Measurements from ENCODE around the gene DDR2.

DDR2 gene

GRCh38 chr1:162702628-162703027 is 70.4 kb downstream of the DDR2 start:
- no peak overlapping the region for H3K9ac ChIP-seq (ENCODE audit: low read length)
- no peak overlapping the region for H3K4me2 ChIP-seq (ENCODE audit: low read depth, low read length)
- no peaks in the 10 kb centered on the region for H3K4me1 ChIP-seq (ENCODE audit: low read length)
- no peak for DNase-seq
- H3K79me2 ChIP-seq (ENCODE audit: low read length), result no peaks in the 10 kb centered on the region
- H3K4me3 ChIP-seq (ENCODE audit: low read length), result no peak overlapping the region
- no peaks in the 10 kb centered on the region for H3K27me3 ChIP-seq (replicated peaks; ENCODE audit: insufficient read depth, low read length)
- TF ChIP-seq EZH2phosphoT487 (IDR thresholded peaks at IDR 0.05; ENCODE audit: low read length) (no peak), EZH2 (optimal IDR thresholded peaks at IDR 0.05; ENCODE audit: low read depth, low read length) (no peak)
- TF ChIP-seq, protein P1, sequence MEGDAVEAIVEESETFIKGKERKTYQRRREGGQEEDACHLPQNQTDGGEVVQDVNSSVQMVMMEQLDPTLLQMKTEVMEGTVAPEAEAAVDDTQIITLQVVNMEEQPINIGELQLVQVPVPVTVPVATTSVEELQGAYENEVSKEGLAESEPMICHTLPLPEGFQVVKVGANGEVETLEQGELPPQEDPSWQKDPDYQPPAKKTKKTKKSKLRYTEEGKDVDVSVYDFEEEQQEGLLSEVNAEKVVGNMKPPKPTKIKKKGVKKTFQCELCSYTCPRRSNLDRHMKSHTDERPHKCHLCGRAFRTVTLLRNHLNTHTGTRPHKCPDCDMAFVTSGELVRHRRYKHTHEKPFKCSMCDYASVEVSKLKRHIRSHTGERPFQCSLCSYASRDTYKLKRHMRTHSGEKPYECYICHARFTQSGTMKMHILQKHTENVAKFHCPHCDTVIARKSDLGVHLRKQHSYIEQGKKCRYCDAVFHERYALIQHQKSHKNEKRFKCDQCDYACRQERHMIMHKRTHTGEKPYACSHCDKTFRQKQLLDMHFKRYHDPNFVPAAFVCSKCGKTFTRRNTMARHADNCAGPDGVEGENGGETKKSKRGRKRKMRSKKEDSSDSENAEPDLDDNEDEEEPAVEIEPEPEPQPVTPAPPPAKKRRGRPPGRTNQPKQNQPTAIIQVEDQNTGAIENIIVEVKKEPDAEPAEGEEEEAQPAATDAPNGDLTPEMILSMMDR (IDR thresholded peaks at IDR 0.05; ENCODE audit: low read length), result no peak
- H4K20me1 ChIP-seq (ENCODE audit: insufficient read depth, low read length), result no peaks in the 10 kb centered on the region
- H3K27ac ChIP-seq (ENCODE audit: low read length), result no peak overlapping the region
- H3K9me3 ChIP-seq (replicated peaks; ENCODE audit: insufficient read depth, low read length), result no peaks in the 10 kb centered on the region
- H3F3A ChIP-seq (ENCODE audit: insufficient read depth, low read length), result no peaks in the 10 kb centered on the region
- no peaks in the 10 kb centered on the region for H3K9me2 ChIP-seq (replicated peaks; ENCODE audit: insufficient read depth, low read length)
- H2AFZ ChIP-seq (ENCODE audit: low read length), result no peak overlapping the region
- no peaks in the 10 kb centered on the region for H3K36me3 ChIP-seq (replicated peaks; ENCODE audit: insufficient read depth, low read length)

GRCh38 chr1:162703708-162704107 is 71.4 kb downstream of the DDR2 start:
- no peak for DNase-seq
- Histone ChIP-seq H3K4me1 (ENCODE audit: low read length) (no peaks in the 10 kb centered on the region), H3K9ac (ENCODE audit: low read length) (no peak overlapping the region), H3K36me3 (replicated peaks; ENCODE audit: insufficient read depth, low read length) (no peaks in the 10 kb centered on the region), H4K20me1 (ENCODE audit: insufficient read depth, low read length) (no peaks in the 10 kb centered on the region), H3K79me2 (ENCODE audit: low read length) (no peaks in the 10 kb centered on the region), H2AFZ (ENCODE audit: low read length) (no peak overlapping the region), H3F3A (ENCODE audit: insufficient read depth, low read length) (no peaks in the 10 kb centered on the region), H3K9me2 (replicated peaks; ENCODE audit: insufficient read depth, low read length) (no peaks in the 10 kb centered on the region), H3K4me3 (ENCODE audit: low read length) (no peak overlapping the region), H3K4me2 (ENCODE audit: low read depth, low read length) (no peak overlapping the region), H3K27me3 (replicated peaks; ENCODE audit: insufficient read depth, low read length) (no peaks in the 10 kb centered on the region), H3K9me3 (replicated peaks; ENCODE audit: insufficient read depth, low read length) (no peaks in the 10 kb centered on the region), H3K27ac (ENCODE audit: low read length) (no peak overlapping the region)
- TF ChIP-seq, protein P1 (IDR thresholded peaks at IDR 0.05; ENCODE audit: low read length), result no peak
- TF ChIP-seq EZH2phosphoT487 (IDR thresholded peaks at IDR 0.05; ENCODE audit: low read length) (no peak), EZH2 (optimal IDR thresholded peaks at IDR 0.05; ENCODE audit: low read depth, low read length) (no peak)

DNA sequence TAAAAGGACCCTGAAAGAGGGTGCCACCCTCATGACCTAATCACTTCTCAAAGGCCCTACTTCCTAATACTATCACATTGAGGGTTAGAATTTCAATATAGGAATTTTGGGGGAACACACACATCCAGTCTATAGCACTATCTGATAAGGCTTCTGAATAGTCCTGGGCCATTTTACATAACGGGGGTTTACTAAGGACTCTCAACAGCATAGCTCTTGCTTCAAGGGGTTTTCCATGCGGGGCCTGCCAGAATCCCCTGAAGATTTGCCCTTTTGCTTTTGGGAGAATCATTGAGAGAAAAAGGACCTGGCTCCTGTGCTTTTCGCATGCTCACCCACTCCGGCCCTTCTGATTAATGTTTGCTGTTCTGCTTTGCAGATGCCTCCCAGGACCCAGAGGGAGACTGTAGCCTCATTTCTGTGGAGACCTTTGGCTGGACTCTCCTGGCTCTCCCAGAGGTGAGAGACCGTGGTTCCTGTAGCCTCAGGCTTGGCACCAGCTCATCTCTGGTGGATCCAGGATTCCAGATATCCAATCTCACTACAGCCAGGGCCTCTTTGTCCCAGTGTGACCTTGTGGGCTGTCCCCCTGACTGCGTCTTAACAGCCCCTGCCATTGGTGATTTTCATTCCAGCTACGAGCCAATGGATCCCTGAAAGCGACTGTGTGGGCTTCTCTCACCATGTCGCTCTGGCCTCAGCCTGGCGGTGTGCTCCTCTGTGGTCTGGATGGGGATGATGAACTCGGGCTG is 72.6 kb downstream of the DDR2 start:
- TF ChIP-seq EZH2phosphoT487 (IDR thresholded peaks at IDR 0.05; ENCODE audit: low read length), result no peak
- TF ChIP-seq, protein P1 (IDR thresholded peaks at IDR 0.05; ENCODE audit: low read length), result no peak
- no peak for TF ChIP-seq EZH2 (optimal IDR thresholded peaks at IDR 0.05; ENCODE audit: low read depth, low read length)
- no peak overlapping the region for H2AFZ ChIP-seq (ENCODE audit: low read length)
- H3K9me3 ChIP-seq (replicated peaks; ENCODE audit: insufficient read depth, low read length), result no peaks in the 10 kb centered on the region
- H3K79me2 ChIP-seq (ENCODE audit: low read length), result no peaks in the 10 kb centered on the region
- no peaks in the 10 kb centered on the region for H3K9me2 ChIP-seq (replicated peaks; ENCODE audit: insufficient read depth, low read length)
- H3K4me3 ChIP-seq (ENCODE audit: low read length), result no peak overlapping the region
- H3K27me3 ChIP-seq (replicated peaks; ENCODE audit: insufficient read depth, low read length), result no peaks in the 10 kb centered on the region
- H4K20me1 ChIP-seq (ENCODE audit: insufficient read depth, low read length), result no peaks in the 10 kb centered on the region
- H3K36me3 ChIP-seq (replicated peaks; ENCODE audit: insufficient read depth, low read length), result no peaks in the 10 kb centered on the region
- no peaks in the 10 kb centered on the region for H3F3A ChIP-seq (ENCODE audit: insufficient read depth, low read length)
- no peak for DNase-seq
- no peak overlapping the region for H3K27ac ChIP-seq (ENCODE audit: low read length)
- H3K4me2 ChIP-seq (ENCODE audit: low read depth, low read length), result no peak overlapping the region
- no peak overlapping the region for H3K9ac ChIP-seq (ENCODE audit: low read length)
- no peaks in the 10 kb centered on the region for H3K4me1 ChIP-seq (ENCODE audit: low read length)
